ENCODE results near the gene NPR2. TPM values are rescaled to one million over a fixed set of nuclear protein-coding genes. Genes with fewer than 3 reads are reported as not detected.

The NPR2 gene
- total and polyA plus RNA-seq, 4 experiments from 2014 or later = 0.97 to 15.9 (median 9.5) TPM

DNA sequence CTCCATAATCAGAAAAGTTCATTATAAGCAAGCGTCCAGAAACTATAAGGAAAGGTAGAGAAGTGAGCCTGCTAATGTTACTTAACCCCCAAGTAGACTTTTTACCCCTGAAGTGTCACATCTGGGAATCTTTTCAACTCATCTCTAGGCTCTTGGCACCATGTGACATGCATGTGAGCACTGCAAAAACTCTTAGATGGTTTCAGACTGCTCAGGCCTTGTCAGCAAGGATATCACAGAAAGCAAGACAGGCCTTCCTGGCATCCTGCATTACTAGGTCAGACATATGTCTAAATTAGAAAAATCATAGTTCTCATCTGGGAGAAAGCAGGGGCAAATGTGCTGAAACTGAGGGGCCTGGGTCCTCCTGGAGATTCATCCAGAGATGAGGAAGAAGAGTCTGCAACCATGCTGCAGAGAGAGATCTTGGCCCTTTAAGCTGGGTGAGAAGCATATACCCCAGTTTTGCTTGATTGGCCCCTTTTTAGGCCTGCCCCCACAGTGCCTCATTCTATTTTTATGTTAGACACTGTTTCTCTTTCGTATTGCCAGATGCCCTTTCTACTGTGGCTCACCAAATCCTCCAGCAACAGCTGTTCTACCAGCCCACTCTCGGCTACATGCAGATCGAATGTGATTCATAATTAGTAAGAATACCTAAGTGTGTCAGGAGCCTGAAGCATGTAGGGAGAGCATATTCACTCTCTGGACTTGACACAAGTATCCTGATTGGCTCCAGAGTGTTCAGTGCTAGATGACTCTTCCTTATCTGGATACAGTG is 56.6 kb downstream of the NPR2 start:
- Histone ChIP-seq H3K27ac (ENCODE audit: low read depth, low read length) (no peak overlapping the region), H3K9me3 (ENCODE audit: control insufficient read depth in 1 of 2, low read length in 2 of 2) (no peaks in the 10 kb centered on the region), H3K4me1 (ENCODE audit: insufficient read depth, low read length) (peaks cover 21% of the 10 kb centered on the region), H3K36me3 (ENCODE audit: insufficient read depth, low read length) (no peaks in the 10 kb centered on the region), H3K27me3 (ENCODE audit: insufficient read depth, low read length) (no peaks in the 10 kb centered on the region), H3K4me3 (ENCODE audit: low read length in 2 of 2) (no peak overlapping the region)
- Mint-ChIP-seq H3K4me3 (no peak overlapping the region), H3K27ac (peak overlapping the region in 3 of 7 donors; percentile 6 to 52 (median 47)), H3K36me3 (peaks cover 1 to 11% of the 10 kb centered on the region in 2 donors), H3K27me3 (no peaks in the 10 kb centered on the region), H3K4me1 (peaks cover 13 to 34% (median 22%) of the 10 kb centered on the region in 4 donors), H3K9me3 (no peaks in the 10 kb centered on the region)
- CTCF ChIA-PET (ENCODE audit: partially characterized antibody) = interaction anchor here (1.0 kb wide), 1 partner anchor 9 kb away, joined by 3 read pairs; no protein-coding TSS in a partner anchor
- no peak for DNase-seq
- intact Hi-C loops (cut with micrococcal nuclease) = no loop called here
- POLR2A ChIA-PET (ENCODE audit: partially characterized antibody) = no interaction called here

DNA sequence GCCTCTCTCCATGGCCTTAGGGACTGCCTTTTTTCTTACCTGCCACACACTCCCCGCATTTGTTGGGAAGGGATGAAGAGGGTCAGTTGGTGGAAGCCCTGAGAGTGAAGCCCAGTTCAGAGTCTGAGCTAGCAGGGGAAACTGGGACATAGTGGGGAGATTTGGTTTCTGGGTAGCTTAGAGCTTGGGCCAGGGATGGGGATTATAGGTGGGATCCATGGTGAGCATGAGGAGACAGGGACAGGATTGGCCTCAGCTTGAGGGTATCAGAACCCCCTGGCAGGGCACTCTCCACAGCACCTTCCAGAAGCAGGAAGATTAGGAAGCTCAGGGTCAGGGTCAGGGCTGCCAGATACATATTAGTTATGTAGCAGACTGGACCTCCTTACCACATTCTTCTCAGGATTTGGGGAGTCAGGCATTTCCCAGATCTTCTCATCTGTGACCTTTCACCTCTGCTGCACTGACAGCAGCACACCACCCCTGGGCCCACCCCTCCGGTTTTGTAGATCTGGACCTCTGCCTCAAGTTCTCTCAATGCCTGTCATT is 61.0 kb downstream of the NPR2 start:
- Histone ChIP-seq H3K27me3 (ENCODE audit: insufficient read depth, low read length) (no peaks in the 10 kb centered on the region), H3K27ac (ENCODE audit: low read depth, low read length) (no peak overlapping the region), H3K4me3 (ENCODE audit: low read length in 2 of 2) (no peak overlapping the region), H3K4me1 (ENCODE audit: insufficient read depth, low read length) (no peaks in the 10 kb centered on the region), H3K9me3 (ENCODE audit: control insufficient read depth in 1 of 2, low read length in 2 of 2) (no peaks in the 10 kb centered on the region), H3K36me3 (ENCODE audit: insufficient read depth, low read length) (no peaks in the 10 kb centered on the region)
- Mint-ChIP-seq H3K36me3 (peaks cover under 1 to 10% of the 10 kb centered on the region in 2 donors), H3K27me3 (peaks cover 2 to 3% of the 10 kb centered on the region in 2 donors), H3K4me1 (peaks cover 0 to 7% (median 2%) of the 10 kb centered on the region in 4 donors), H3K4me3 (no peak overlapping the region), H3K9me3 (no peaks in the 10 kb centered on the region), H3K27ac (peak overlapping the region in 1 of 7 donors; percentile 13)
- ChIA-PET POLR2A (ENCODE audit: partially characterized antibody) (no interaction called here), CTCF (ENCODE audit: partially characterized antibody) (no interaction called here)
- no peak for DNase-seq
- intact Hi-C loops (cut with micrococcal nuclease) = no loop called here

GRCh38 chr9:35852876-35853865 is 61.8 kb downstream of the NPR2 start:
- Histone ChIP-seq H3K4me3 (ENCODE audit: low read length in 2 of 2) (no peak overlapping the region), H3K36me3 (ENCODE audit: insufficient read depth, low read length) (no peaks in the 10 kb centered on the region), H3K9me3 (ENCODE audit: control insufficient read depth in 1 of 2, low read length in 2 of 2) (no peaks in the 10 kb centered on the region), H3K27ac (ENCODE audit: low read depth, low read length) (no peak overlapping the region), H3K27me3 (ENCODE audit: insufficient read depth, low read length) (no peaks in the 10 kb centered on the region), H3K4me1 (ENCODE audit: insufficient read depth, low read length) (no peaks in the 10 kb centered on the region)
- peak overlapping the region in 1 of 7 donors; percentile 13 for H3K27ac Mint-ChIP-seq
- no peaks in the 10 kb centered on the region for H3K9me3 Mint-ChIP-seq
- peaks cover 0 to 2% (median 0%) of the 10 kb centered on the region in 4 donors for H3K4me1 Mint-ChIP-seq
- CTCF ChIA-PET (ENCODE audit: partially characterized antibody) = no interaction called here
- intact Hi-C loops (cut with micrococcal nuclease) = no loop called here
- POLR2A ChIA-PET (ENCODE audit: partially characterized antibody) = no interaction called here
- H3K27me3 Mint-ChIP-seq = peaks cover 3% of the 10 kb centered on the region in 2 donors
- H3K4me3 Mint-ChIP-seq = no peak overlapping the region
- peaks cover 0 to 2% of the 10 kb centered on the region in 2 donors for H3K36me3 Mint-ChIP-seq
- no peak for DNase-seq

GRCh38 chr9:35854091-35854762 is 62.8 kb downstream of the NPR2 start:
- intact Hi-C loops (cut with micrococcal nuclease) = no loop called here
- ChIA-PET CTCF (ENCODE audit: partially characterized antibody) (no interaction called here), POLR2A (ENCODE audit: partially characterized antibody) (no interaction called here)
- no peak for DNase-seq
- peaks cover 0 to 2% (median 0%) of the 10 kb centered on the region in 8 donors for H3K9me3 Mint-ChIP-seq
- Histone ChIP-seq H3K36me3 (ENCODE audit: insufficient read depth, low read length) (no peaks in the 10 kb centered on the region), H3K4me3 (ENCODE audit: low read length in 2 of 2) (no peak overlapping the region), H3K9me3 (ENCODE audit: control insufficient read depth in 1 of 2, low read length in 2 of 2) (no peaks in the 10 kb centered on the region), H3K4me1 (ENCODE audit: insufficient read depth, low read length) (no peaks in the 10 kb centered on the region), H3K27ac (ENCODE audit: low read depth, low read length) (no peak overlapping the region), H3K27me3 (ENCODE audit: insufficient read depth, low read length) (no peaks in the 10 kb centered on the region)
- no peak overlapping the region for H3K4me3 Mint-ChIP-seq
- no peak overlapping the region for H3K27ac Mint-ChIP-seq
- peaks cover 0 to 3% (median 1%) of the 10 kb centered on the region in 4 donors for H3K4me1 Mint-ChIP-seq
- H3K36me3 Mint-ChIP-seq = no peaks in the 10 kb centered on the region
- peaks cover 3% of the 10 kb centered on the region in 2 donors for H3K27me3 Mint-ChIP-seq

- no peaks in the 10 kb centered on the region for H3K36me3 ChIP-seq (ENCODE audit: insufficient read depth, low read length)
- Mint-ChIP-seq H3K4me1 (peaks cover 0 to 3% (median 1%) of the 10 kb centered on the region in 4 donors), H3K4me3 (no peak overlapping the region), H3K27me3 (peaks cover 6 to 8% of the 10 kb centered on the region in 2 donors), H3K9me3 (peaks cover 0 to 2% (median 0%) of the 10 kb centered on the region in 8 donors), H3K27ac (peak overlapping the region in 2 of 7 donors; percentile 52 to 76), H3K36me3 (no peaks in the 10 kb centered on the region)
- DNase-seq = no peak
- no peak overlapping the region for H3K27ac ChIP-seq (ENCODE audit: low read depth, low read length)
- intact Hi-C loops (cut with micrococcal nuclease) = no loop called here
- no peaks in the 10 kb centered on the region for H3K9me3 ChIP-seq (ENCODE audit: control insufficient read depth in 1 of 2, low read length in 2 of 2)
- no peaks in the 10 kb centered on the region for H3K27me3 ChIP-seq (ENCODE audit: insufficient read depth, low read length)
- ChIA-PET CTCF (ENCODE audit: partially characterized antibody) (interaction anchor here (1.0 to 1.6 kb wide), 3 partner anchors 9 to 31 kb away, joined by 3 to 5 read pairs (median 3); no protein-coding TSS in a partner anchor), POLR2A (ENCODE audit: partially characterized antibody) (interaction anchor here (1.0 kb wide), 1 partner anchor 11 kb away, joined by 3 read pairs; no protein-coding TSS in a partner anchor)
- H3K4me3 ChIP-seq (ENCODE audit: low read length in 2 of 2) = no peak overlapping the region
- H3K4me1 ChIP-seq (ENCODE audit: insufficient read depth, low read length) = no peaks in the 10 kb centered on the region
Measured at GRCh38 chr9:35856206-35856605, 64.8 kb downstream of the NPR2 start.

- intact Hi-C loops (cut with micrococcal nuclease) = no loop called here
- H3K4me3 Mint-ChIP-seq = no peak overlapping the region
- peak overlapping the region in 2 of 7 donors; percentile 12 to 22 for H3K27ac Mint-ChIP-seq
- H3K27me3 Mint-ChIP-seq = peaks cover 8 to 10% of the 10 kb centered on the region in 2 donors
- Histone ChIP-seq H3K9me3 (ENCODE audit: control insufficient read depth in 1 of 2, low read length in 2 of 2) (no peaks in the 10 kb centered on the region), H3K27ac (ENCODE audit: low read depth, low read length) (no peak overlapping the region), H3K27me3 (ENCODE audit: insufficient read depth, low read length) (no peaks in the 10 kb centered on the region), H3K36me3 (ENCODE audit: insufficient read depth, low read length) (no peaks in the 10 kb centered on the region), H3K4me1 (ENCODE audit: insufficient read depth, low read length) (no peaks in the 10 kb centered on the region), H3K4me3 (ENCODE audit: low read length in 2 of 2) (no peak overlapping the region)
- peaks cover 0 to 3% (median 1%) of the 10 kb centered on the region in 4 donors for H3K4me1 Mint-ChIP-seq
- peaks cover 0 to 2% (median 0%) of the 10 kb centered on the region in 8 donors for H3K9me3 Mint-ChIP-seq
- CTCF ChIA-PET (ENCODE audit: partially characterized antibody) = interaction anchor here (1.0 to 1.6 kb wide), 5 partner anchors 9 to 31 kb away, joined by 3 to 5 read pairs (median 3); no protein-coding TSS in a partner anchor
- POLR2A ChIA-PET (ENCODE audit: partially characterized antibody) = interaction anchor here (0.6 to 1.0 kb wide), 2 partner anchors 11 to 125 kb away, joined by 3 read pairs; partner anchors contain the start of genes CREB3 and TLN1
- DNase-seq = no peak
- no peaks in the 10 kb centered on the region for H3K36me3 Mint-ChIP-seq
Measured at GRCh38 chr9:35856882-35857281, 65.5 kb downstream of the NPR2 start.

Data from CD4-positive, alpha-beta memory T cell (primary cell).